NB4 (cell line): ENCODE data around the gene DENND6A.

ENCODE experiments used
- CTCF ChIP-seq: IDR thresholded peaks from one replicate; pipeline ENCODE4 v1.5.1; 2012; ENCODE audit warnings: low read depth, low read length
- MAX ChIP-seq: IDR thresholded peaks from 2 replicates; pipeline ENCODE4 v1.6.1; 2011; ENCODE audit warnings: low read depth, low read length
- MYC ChIP-seq: IDR thresholded peaks from 2 replicates; pipeline ENCODE4 v1.6.1; 2011; ENCODE audit warnings: low read depth, low read length

GRCh38 chr3:57600195-57600594 lies 92.7 kb downstream of the DENND6A start:
- TF ChIP-seq MYC (no peak), CTCF (no peak), MAX (no peak)
